DMS79 (cell line): ENCODE measurements around the gene ELP4.
"Not testable (repeated sequence)": the region's sequence is repeated elsewhere in the genome, so short reads cannot be mapped to it uniquely, and the experiment has no call there.

Experiments
- DNase-seq: peaks from one replicate; lab custom pipeline; 2025; lab: John Stamatoyannopoulos, UW

The ELP4 gene

DNA sequence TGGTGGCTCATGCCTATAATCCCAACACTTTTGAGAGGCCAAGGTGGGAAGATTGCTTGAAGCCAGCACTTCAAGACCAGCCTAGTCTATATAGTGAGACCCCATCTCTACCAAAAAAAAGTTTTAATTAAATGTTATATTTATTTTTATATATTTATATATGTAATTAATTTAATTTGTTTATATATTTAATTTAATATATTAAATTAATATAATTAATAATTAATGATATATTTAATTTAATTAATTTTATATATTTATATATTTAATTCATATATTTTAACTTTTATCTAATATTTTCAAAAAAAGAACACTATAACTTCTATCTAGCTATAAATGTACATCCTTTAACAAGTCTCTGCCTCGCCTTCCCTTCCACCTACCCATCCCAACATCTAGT, 196.8 kb downstream of the ELP4 start:
- no peak for DNase-seq

GRCh38 chr11:31711137-31711536, 201.6 kb downstream of the ELP4 start:
- no peak for DNase-seq

DNA sequence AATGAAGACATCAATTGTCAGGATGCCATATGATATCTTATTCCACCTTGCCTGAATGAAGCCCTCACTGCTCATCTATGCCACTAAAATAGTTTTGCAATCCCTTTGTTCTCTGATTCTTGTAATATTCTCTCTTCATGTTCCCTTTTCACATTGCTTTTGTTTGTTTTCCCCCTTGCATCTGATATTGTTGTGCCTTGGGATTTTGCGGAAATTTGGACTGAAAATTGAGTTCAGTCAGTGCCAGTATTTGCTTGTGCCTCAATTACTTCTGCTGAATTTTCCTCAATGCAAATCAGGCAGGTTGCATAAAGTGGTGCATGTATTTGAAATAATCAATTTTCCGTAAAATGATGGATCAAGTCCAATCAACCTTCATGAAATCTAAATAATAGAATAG, 203.3 kb downstream of the ELP4 start:
- DNase-seq, result no peak

GRCh38 chr11:31714840-31715239, 205.3 kb downstream of the ELP4 start:
- no peak for DNase-seq

GRCh38 chr11:31720225-31720624, 210.7 kb downstream of the ELP4 start:
- peak; percentile 60 for DNase-seq

GRCh38 chr11:31720671-31721365, 211.3 kb downstream of the ELP4 start:
- peak; percentile 54 for DNase-seq

DNA sequence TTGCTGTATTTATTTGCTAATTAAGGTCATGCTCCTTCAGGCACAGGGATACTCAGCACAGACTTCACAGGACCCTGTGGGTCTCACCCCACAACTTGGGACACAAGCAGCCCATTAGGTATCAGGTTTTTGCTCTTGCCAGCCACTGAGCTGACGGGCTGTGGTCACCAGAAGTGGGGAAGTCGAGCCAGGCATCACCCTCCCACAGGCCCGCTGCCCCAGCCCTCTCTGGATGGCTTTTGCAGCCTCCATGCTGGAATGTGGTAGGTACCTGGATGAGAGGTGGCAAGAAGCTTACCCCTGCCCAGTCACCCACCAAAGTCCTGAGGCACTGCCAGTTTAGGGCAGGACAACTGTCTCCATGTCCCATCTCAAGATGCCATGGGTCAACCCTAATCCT, 213.2 kb downstream of the ELP4 start:
- no peak for DNase-seq

DNA sequence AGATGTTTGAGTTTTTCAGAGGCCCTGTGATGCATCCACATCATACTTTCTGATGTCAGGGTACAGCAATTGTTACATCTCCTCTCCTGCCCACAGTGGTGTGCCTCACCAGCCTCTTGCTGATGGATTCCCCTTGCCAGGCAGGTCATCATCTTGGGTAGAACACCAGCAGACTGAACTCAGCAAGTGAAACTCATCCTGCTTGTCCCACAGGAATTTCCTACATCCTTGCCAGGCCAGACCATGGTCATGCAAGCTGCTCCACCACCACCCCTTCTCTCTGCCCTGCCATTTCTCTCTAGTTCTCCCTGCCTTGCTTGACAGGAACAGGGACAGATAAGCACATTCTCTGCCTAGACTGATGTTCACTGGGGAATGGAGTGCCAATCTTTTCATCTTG, 215.6 kb downstream of the ELP4 start:
- no peak for DNase-seq

GRCh38 chr11:31728432-31728831, 218.9 kb downstream of the ELP4 start:
- DNase-seq, result no peak

DNA sequence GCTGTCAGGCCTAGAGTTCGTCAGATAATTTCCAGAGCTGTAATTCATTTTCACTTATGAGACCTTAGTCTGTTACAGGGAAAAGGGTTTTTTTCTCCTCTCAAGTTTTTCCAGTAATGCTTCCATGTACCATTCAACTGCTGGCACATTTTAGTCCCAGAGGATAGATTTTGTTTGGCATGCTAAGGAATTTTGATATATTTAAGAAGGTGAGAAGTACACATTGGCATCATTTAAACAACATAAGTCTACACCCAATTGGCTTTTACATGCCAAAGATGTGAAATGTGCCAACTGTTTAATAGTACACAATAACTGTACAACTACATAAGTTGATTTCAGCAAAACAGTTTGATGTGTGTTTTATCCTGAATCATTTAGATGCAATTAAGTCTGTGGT, 230.6 kb downstream of the ELP4 start:
- DNase-seq, result no peak

DNA sequence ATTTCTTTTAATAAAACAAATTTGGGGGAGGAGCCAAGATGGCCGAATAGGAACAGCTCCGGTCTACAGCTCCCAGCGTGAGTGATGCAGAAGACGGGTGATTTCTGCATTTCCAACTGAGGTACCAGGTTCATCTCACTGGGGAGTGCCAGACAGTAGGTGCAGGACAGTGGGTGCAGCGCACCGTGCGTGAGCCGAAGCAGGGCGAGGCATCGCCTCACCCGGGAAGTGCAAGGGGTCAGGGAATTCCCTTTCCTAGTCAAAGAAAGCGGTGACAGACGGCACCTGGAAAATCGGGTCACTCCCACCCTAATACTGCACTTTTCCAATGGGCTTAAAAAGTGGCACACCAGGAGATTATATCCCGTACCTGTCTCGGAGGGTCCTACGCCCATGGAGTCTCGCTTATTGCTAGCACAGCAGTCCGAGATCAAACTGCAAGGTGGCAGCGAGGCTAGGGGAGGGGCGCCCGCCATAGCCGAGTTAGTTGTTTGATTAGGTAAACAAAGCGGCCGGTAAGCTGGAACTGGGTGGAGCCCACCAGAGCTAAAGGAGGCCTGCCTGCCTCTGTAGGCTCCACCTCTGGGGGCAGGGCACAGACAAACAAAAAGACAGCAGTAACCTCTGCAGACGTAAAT, 231.3 kb downstream of the ELP4 start:
- not testable (repeated sequence) for DNase-seq

DNA sequence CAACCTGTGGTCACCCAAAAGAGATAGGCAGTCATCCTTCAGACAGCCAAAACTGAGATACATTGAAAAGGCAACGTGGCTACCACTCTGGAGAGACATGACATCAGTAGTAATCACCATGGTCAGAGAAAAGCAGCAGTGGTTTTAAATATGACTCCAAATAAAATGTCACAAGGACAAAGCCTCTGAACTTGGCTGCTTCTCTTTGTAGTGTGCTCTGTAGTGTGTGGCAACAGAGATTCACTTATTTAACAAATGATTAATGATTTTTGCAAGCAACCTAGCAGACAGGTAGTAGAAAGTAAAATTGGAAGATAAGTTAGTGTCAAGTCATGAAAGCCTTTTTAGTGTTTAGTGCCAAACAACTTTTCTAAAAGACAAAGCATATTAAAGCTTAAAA, 238.0 kb downstream of the ELP4 start:
- no peak for DNase-seq

DNA sequence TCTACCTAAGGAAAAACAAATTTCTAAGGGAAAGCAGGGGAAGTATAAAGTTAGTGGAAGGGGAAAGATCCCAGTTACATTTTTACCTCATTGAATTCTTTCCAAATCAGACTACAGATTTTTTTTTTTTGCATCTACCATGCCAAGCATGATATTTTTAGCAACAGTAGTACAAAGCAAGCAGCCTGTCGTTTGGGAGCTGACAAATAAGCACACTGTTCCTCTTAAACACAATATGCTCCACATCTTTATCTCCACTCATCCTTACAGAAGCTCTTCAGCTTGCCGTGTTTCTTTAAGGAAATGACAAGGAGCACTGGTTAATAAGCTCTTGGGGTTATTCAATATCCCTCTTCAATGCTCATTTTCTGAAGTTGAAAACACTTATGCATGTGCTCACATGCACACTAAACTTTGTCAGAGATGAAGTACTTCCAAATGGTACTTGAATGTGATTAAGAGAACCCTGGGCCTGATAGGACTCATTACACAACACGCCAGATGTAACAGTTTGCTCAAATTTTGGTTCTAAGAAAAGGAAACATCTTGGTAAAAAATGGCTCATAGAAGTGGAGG, 247.8 kb downstream of the ELP4 start:
- DNase-seq, result peak; percentile 99

DNA sequence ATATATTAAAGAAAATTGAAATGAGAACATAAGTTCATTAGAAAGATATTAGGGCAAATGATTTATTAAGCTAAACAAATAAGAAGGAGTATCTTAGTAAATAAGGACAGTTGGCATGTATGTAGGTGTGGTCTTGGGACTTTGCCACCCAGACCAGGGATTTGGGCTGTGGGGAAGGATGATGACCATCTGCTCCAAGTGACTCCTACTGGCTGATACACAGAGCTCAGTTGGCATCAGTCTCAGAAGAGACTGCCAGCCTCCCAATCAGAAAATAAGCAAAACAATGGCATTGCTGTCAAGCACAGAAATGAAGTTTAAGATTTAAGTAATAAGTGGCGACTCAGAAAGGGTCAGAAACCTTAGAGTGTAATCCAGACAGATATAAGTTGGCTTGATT, 252.1 kb downstream of the ELP4 start:
- no peak for DNase-seq

- peak; percentile 53 for DNase-seq
Measured at GRCh38 chr11:31763296-31763695, 253.7 kb downstream of the ELP4 start.

DNA sequence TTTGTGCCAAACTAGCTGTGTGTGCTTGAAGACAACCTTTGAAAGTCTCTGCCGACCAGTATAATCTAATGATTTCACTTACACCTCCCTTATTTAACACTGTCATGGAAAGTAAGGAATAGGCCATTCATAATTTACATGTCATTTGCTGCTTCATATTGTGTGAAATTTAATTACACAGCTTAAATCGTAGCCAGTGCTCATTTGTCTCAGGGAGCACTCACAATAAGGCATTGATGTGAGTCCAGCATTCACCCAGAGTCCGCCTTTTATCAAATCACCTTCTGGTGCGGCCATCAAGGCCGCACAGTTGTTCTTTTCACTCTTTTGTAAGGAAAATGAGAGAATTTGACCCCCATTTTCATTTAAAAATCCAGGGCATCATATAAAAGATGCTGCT, 254.7 kb downstream of the ELP4 start:
- DNase-seq, result no peak

DNA sequence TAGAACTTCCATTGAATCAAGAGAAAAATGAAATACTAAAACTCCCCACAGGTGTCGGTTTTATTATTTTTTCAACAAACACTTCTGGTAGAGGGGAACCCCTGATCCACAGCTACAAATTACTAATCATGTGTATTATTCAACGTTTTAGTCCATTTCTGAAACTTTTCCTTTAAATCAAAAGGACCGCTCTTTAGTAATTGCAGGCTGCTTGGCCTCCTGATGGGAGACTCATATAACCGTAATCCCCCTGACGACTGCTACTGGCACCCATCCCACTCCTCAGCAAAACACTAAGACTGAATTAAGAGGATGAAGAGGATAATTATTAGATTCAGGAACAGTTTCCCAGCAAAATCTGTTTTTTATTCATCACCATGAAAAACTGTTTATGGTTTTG, 255.2 kb downstream of the ELP4 start:
- DNase-seq, result no peak

- DNase-seq, result no peak
Measured at GRCh38 chr11:31767066-31767465, 257.5 kb downstream of the ELP4 start.

DNA sequence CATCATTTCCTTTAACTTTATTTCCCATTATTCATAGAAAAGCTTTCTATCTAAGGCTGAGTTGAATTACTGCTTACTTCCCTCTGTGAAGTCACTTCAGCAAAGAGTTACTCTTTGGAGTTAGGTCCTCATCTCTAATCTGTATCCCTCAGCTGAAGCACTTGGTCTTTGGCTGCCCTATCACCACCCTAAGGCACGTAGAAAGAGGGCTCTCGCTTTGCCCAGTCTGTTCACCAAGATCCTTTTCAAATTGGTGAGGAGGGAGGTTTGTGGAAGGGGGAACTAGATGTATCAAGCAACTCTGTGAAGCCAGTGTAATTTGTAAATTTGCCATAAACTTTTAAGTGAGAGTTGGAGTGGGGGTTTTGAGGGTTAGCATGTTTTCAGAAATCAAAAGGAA, 258.1 kb downstream of the ELP4 start:
- no peak for DNase-seq

DNA sequence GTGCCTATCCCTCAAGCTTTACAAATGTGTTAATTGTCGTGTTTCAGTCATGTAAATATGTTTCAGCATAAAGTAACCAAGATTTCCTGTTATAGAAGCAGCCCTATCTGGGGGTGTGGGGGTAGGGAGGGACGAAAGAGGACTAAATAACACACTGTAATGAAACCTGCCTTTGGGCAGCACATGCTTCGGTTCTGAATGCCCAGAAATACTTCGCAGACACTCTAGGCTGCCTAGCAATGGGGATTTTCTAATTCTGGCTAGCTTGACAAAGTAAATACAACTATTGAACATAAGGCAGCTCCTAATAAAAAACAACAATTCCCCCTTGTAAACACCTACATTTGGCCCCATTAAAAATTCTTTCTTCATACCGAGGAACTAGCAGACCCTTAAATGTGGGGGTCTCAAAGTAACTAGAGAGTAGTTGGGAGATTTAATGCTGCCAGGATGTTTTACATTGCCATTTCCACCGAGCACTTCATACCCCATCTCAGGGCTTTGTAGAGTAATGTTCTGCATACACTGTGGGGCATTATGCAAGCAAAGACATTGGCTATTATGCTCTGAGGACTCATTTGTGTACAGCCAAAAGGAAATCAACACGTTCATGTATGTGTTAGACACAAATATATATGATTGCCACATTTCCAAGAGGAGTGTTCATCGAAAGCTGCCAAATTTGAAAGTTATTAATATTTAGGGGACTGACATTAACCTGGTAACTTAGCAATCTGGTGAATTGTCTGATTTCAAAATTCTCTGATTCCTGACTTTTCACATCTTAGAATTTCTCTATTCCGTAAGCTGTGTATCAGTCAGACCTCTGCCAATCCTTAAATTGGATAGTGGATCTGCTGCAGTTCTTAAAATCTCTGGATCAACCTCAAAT, 259.4 kb downstream of the ELP4 start:
- no peak for DNase-seq

DNA sequence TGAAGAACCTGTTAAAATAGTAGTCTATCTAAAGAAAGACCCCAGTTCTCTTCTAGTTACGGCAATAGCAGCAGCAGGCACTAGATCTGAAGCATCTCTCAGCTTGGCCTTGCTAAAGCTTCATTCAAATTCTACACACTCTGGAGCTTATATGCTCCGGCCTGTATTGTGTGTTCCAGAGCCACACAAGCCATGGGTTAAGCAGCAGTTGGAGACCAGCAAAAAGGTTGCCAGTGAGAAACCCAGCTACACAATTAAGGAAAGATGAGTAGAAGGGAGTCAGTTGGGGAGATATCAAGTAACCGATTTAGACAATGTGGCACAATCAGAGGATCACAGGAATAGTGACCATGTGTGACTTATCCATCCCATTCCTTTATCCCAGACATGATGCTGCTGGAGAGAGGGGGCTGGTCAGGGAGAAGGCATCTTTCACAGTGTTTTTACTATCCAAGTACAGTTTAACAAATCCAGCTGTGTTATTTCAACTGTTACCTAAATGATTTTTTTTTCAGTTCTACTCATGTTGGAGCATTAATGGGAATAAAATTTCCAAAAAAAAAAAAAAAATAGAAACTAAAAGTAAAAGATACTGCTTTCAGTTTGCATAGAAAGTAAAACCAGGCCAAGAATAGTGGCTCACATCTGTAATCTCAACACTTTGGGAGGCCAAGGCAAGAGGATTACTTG, 260.6 kb downstream of the ELP4 start:
- DNase-seq, result no peak

- no peak for DNase-seq
Measured at GRCh38 chr11:31772412-31772811, 262.8 kb downstream of the ELP4 start.
